Breast epithelium (tissue), 3 donors: ENCODE results near the gene TRPC4AP.

Experiments
- POLR2A ChIP-seq: fragments of 450-650 bp; IDR thresholded peaks from one replicate; pipeline ENCODE4 v1.6.1; 2016; ENCODE audit warnings: antibody characterized with exemption, mild to moderate bottlenecking, moderate library complexity
- TF ChIP-seq, protein P1 (sequence below), 3 donors: fragments of 450-650 bp; IDR thresholded peaks; one replicate each; pipeline ENCODE4 v1.5.1; 2016 to 2017; ENCODE audit warnings: antibody characterized with exemption in 3 of 3, mild to moderate bottlenecking in 3 of 3, moderate library complexity in 3 of 3

DNA sequence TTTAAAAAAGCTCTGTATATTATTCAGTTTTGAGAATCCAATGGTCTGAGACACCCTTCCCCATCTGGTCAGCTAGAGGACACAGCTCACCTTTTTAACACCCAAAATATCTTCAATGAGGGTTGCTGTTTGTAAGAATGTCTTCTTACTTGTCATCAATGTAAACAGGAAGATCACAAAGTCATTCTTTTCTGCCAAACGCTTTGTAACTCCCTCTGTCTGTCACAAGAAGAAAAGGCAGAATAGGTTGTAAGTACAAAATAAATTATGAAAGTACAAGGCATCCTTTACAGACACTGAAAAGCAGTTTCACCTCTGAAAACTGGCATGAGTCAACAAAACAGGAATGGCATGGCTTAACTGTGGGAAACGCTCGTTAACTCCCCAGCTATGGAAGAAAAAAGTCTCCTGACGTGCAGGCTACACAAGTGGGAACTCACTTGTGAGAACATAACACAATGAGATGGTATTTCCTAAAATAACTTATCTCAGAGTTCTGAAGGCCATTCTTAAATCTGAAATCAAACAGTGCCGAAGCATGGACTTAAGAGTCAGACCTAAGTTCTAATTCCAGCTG lies 42.7 kb downstream of the TRPC4AP start:
- no peak for TF ChIP-seq POLR2A
- TF ChIP-seq, protein P1, sequence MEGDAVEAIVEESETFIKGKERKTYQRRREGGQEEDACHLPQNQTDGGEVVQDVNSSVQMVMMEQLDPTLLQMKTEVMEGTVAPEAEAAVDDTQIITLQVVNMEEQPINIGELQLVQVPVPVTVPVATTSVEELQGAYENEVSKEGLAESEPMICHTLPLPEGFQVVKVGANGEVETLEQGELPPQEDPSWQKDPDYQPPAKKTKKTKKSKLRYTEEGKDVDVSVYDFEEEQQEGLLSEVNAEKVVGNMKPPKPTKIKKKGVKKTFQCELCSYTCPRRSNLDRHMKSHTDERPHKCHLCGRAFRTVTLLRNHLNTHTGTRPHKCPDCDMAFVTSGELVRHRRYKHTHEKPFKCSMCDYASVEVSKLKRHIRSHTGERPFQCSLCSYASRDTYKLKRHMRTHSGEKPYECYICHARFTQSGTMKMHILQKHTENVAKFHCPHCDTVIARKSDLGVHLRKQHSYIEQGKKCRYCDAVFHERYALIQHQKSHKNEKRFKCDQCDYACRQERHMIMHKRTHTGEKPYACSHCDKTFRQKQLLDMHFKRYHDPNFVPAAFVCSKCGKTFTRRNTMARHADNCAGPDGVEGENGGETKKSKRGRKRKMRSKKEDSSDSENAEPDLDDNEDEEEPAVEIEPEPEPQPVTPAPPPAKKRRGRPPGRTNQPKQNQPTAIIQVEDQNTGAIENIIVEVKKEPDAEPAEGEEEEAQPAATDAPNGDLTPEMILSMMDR (IDR thresholded peaks at IDR 0.05): no peak
